Skeletal muscle cell (primary cell): ENCODE measurements around the gene ZDHHC18.

Source experiments
- DNase-seq: peaks from one replicate; pipeline ENCODE4 v3.0.0-alpha.2; 2010; ENCODE audit warnings: low read depth
- H3K4me3 ChIP-seq: 2 replicates; pipeline ENCODE4 v1.5.1; 2011; ENCODE audit warnings: low read depth, mild to moderate bottlenecking, control low read depth, low read length, moderate library complexity

ZDHHC18 gene, protein sequence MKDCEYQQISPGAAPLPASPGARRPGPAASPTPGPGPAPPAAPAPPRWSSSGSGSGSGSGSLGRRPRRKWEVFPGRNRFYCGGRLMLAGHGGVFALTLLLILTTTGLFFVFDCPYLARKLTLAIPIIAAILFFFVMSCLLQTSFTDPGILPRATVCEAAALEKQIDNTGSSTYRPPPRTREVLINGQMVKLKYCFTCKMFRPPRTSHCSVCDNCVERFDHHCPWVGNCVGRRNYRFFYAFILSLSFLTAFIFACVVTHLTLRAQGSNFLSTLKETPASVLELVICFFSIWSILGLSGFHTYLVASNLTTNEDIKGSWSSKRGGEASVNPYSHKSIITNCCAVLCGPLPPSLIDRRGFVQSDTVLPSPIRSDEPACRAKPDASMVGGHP

GRCh38 chr1:26826261-26827105, at the start of gene ZDHHC18:
TSS of gene ZDHHC18 (plus strand) at chr1:26826688. CDS start at chr1:26826805, 117 bp downstream.
- no peak for DNase-seq
- H3K4me3 ChIP-seq, result peak within 1 kb of the TSS; percentile 63

DNA sequence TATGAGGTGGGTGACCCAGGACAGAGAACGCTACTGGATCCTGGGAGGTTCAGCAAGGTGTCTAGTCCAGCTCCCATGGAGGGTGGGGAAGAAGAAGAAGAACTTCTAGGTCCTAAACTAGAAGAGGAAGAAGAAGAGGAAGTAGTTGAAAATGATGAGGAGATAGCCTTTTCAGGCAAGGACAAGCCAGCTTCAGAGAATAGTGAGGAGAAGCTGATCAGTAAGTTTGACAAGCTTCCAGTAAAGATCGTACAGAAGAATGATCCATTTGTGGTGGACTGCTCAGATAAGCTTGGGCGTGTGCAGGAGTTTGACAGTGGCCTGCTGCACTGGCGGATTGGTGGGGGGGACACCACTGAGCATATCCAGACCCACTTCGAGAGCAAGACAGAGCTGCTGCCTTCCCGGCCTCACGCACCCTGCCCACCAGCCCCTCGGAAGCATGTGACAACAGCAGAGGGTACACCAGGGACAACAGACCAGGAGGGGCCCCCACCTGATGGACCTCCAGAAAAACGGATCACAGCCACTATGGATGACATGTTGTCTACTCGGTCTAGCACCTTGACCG, 47.3 kb upstream of the ZDHHC18 start:
- DNase-seq, result no peak
- H3K4me3 ChIP-seq, result no peak overlapping the region

GRCh38 chr1:26780344-26780957, 46.0 kb upstream of the ZDHHC18 start:
- no peak overlapping the region for H3K4me3 ChIP-seq
- no peak for DNase-seq

GRCh38 chr1:26781206-26781825, 45.2 kb upstream of the ZDHHC18 start:
- H3K4me3 ChIP-seq, result no peak overlapping the region
- no peak for DNase-seq

GRCh38 chr1:26782521-26783212, 43.8 kb upstream of the ZDHHC18 start:
- DNase-seq, result no peak
- no peak overlapping the region for H3K4me3 ChIP-seq

- no peak overlapping the region for H3K4me3 ChIP-seq
- DNase-seq, result no peak
These were observed 42.9 kb upstream of the ZDHHC18 start for GRCh38 chr1:26783646-26784022.

DNA sequence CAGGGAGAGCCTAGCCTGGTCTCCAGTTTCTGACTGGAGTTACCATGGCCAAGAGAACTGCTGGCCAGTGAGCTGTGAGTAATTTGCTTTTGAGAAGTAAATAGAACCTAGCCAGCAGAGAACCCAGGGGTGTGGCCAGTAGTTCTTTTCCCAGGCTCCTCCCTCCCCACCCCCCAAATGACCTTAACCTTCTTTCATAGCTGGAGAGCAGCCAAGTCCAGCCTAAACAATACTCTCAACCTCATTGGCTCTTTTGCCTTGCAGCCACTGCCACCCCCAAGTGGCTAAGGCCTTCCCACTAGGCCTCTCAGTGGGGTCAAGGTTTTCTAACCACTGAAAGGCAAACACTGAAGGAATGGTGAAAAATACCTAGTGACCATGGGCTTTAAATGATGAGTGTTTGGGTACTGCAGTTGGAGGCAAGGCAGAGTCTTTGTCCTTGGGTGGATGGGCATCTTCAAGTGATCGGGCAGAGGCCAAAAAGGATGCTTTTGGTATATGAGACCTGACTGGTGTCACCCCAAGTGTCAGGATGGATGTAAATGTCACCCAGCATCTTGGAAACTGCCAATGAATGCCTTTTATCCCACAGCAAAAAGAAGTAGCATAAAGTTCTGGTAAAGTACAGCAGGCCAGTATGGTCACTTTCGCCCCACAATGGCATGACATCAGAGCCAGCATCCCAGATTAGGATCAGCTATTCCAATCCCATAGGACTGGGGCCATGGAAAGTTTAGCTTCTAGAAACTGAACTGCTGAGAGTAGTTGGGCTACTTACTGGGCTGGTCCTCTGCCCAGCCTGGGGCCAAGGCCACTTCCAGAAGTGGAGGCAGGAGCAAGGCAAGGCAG, 42.2 kb upstream of the ZDHHC18 start:
- no peak overlapping the region for H3K4me3 ChIP-seq
- DNase-seq, result peak; percentile 83

- DNase-seq, result no peak
These were observed 41.6 kb upstream of the ZDHHC18 start for GRCh38 chr1:26784886-26785285.

GRCh38 chr1:26785611-26786436, 40.7 kb upstream of the ZDHHC18 start:
- H3K4me3 ChIP-seq, result no peak overlapping the region
- DNase-seq, result no peak

More at GRCh38 chr1:26784886-26785285, 41.6 kb upstream of the ZDHHC18 start:
- H3K4me3 ChIP-seq, result no peak overlapping the region

GRCh38 chr1:26786437-26787380, 39.8 kb upstream of the ZDHHC18 start:
- peak; percentile 44 for DNase-seq
- H3K4me3 ChIP-seq, result peak overlapping the region; percentile 62

GRCh38 chr1:26787381-26787705, 39.1 kb upstream of the ZDHHC18 start:
- H3K4me3 ChIP-seq, result peak overlapping the region; percentile 62
- no peak for DNase-seq

GRCh38 chr1:26787706-26788514, 38.6 kb upstream of the ZDHHC18 start, which contains the start of gene PIGV:
TSS of gene PIGV (plus strand) at chr1:26787950. CDS start at chr1:26790816, 2,866 bp downstream.
- H3K4me3 ChIP-seq, result peak within 1 kb of the TSS; percentile 62
- peak; percentile 42 for DNase-seq

DNA sequence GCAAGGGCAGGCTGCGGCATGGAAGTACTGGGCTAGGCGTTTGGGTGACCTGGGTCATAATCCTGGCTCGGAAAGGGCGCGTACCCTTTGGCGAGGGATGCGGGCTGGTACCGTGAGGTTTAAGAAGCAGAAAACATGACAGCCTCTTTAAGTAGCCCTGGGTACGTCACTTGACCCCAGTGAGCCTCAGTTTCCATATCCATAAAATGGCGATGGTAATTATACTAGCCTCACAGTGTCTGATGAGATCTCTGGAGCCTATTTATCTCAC, 38.0 kb upstream of the ZDHHC18 start:
- H3K4me3 ChIP-seq, result peak overlapping the region; percentile 62
- no peak for DNase-seq

DNA sequence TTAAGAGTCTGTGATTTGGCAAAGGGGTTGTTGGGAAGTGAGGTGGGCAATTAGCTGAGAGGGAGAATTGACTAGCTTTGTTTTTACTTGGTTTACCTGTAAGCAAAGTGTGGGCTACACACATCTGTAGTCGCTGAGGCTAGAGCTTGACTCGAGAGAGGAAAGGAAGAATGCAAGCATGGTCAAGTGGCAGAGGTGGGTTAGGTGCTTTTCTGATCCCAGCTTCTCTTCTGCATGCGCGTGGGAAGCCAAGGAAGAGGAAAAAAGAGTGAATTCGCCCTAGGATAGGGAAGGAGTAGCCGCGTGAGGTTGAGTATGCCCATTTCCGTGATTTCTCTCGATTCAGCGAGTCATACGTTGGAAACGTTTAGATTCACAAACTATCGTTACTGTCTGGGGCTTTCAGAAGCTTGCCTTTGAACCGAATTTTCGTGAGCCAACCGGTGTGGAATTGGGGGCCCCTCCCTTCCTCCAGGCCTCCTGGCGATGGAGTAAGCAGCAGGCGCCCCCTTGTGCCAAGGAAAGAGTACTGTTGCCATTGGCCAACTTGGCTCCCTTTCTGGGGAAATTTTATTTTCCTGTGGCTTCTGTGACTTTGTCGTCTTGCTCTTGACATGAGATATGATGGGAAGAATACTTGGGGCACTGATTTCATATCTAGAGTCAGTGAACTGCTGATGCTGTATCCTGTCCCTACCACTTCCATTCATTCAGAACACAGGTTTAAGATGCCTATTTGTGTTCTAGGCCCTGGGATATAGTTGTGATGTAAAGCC, 37.5 kb upstream of the ZDHHC18 start:
- H3K4me3 ChIP-seq, result peak overlapping the region; percentile 62
- peak; percentile 39 for DNase-seq

GRCh38 chr1:26789612-26789865, 36.9 kb upstream of the ZDHHC18 start:
- no peak overlapping the region for H3K4me3 ChIP-seq
- no peak for DNase-seq
